GM12878 (cell line): ENCODE measurements around the gene DNAH11. TPM values are rescaled to one million over a fixed set of nuclear protein-coding genes. Genes with fewer than 3 reads are reported as not detected.

Source experiments
- ATAC-seq: fragments of 200-7000 bp; cut with Tn5 transposase; 3 replicates; pipeline ENCODE4 v1.9.1; 2020; ENCODE audit warnings: mild to moderate bottlenecking, moderate library complexity
- BruUV-seq: library from RNA; stranded (reverse); fragments of 400-500 nt; replicated peaks from 2 replicates; lab custom pipeline; 2021; lab: Mats Ljungman, UMichigan
- CTCF ChIA-PET: fragments of 300-600 bp; sonication (Branson Sonifier 250); formaldehyde crosslinking; extraction: SDS; loops from one replicate; lab custom pipeline; 2021; ENCODE audit warnings: inconsistent platforms; lab: Yijun Ruan, JAX
- POLR2A ChIA-PET: fragments of 350-600 bp; formaldehyde crosslinking; extraction: SDS; loops from one replicate; lab custom pipeline; 2021; ENCODE audit warnings: inconsistent platforms; lab: Charles Lee
- RAD21 ChIA-PET: fragments of 300-600 bp; sonication (Branson Sonifier 250); formaldehyde crosslinking; loops from one replicate; lab custom pipeline; 2023; ENCODE audit warnings: antibody characterized with exemption; ENCODE audit not compliant: unreplicated experiment; lab: Charles Lee
- SMC1A ChIA-PET: fragments of 300-600 bp; sonication (Branson Sonifier 250); formaldehyde crosslinking; loops from one replicate; lab custom pipeline; 2023; ENCODE audit not compliant: unreplicated experiment, uncharacterized antibody; lab: Charles Lee
- DNase-seq: peaks from one replicate; pipeline ENCODE4 v3.0.0-alpha.2; 2011; ENCODE audit warnings: low read depth, low spot score
- FAIRE-seq: peaks from 3 replicates; lab custom pipeline; 2011; peaks lifted over from hg19 to GRCh38; lab: Jason Lieb, UNC
- H2AFZ ChIP-seq: 2 replicates; pipeline ENCODE4 v1.6.0; 2011; ENCODE audit warnings: low read depth, low read length, control low read depth; ENCODE audit not compliant: control insufficient read depth
- H3K27ac ChIP-seq: 2 replicates; pipeline ENCODE4 v1.5.1; 2011; ENCODE audit warnings: control low read depth; ENCODE audit not compliant: control insufficient read depth, insufficient read depth
- H3K27me3 ChIP-seq, 2 experiments: replicated peaks in 1 of 2; 2 replicates each; pipeline versions ENCODE4 v1.6.0 to v1.6.1; 2011; ENCODE audit warnings: low read length in 1 of 2; ENCODE audit not compliant: control insufficient read depth in 2 of 2, insufficient read depth in 2 of 2
- H3K36me3 ChIP-seq, 2 experiments: 2 replicates each; pipeline ENCODE4 v1.5.1; 2011; ENCODE audit warnings: low read length in 1 of 2; ENCODE audit not compliant: control insufficient read depth in 2 of 2, insufficient read depth in 2 of 2
- H3K4me1 ChIP-seq: 2 replicates; pipeline ENCODE4 v1.6.1; 2011; ENCODE audit warnings: mild to moderate bottlenecking, low read length, moderate library complexity, mixed read lengths; ENCODE audit not compliant: control insufficient read depth, insufficient read depth
- H3K4me2 ChIP-seq: 2 replicates; pipeline ENCODE4 v1.6.0; 2011; ENCODE audit warnings: control low read depth; ENCODE audit not compliant: control insufficient read depth, insufficient read depth
- H3K4me3 ChIP-seq: fragments of 200-600 bp; sonication (generic); 2 replicates; pipeline ENCODE4 v1.5.1; 2016
- H3K79me2 ChIP-seq: 2 replicates; pipeline ENCODE4 v1.6.0; 2011; ENCODE audit warnings: low read length; ENCODE audit not compliant: control insufficient read depth, insufficient read depth
- H3K9ac ChIP-seq: 2 replicates; pipeline ENCODE4 v1.8.0; 2011; ENCODE audit warnings: low read length, control low read depth, mixed read lengths; ENCODE audit not compliant: control insufficient read depth, insufficient read depth
- H3K9me3 ChIP-seq: replicated peaks from 3 replicates; pipeline ENCODE4 v1.5.1; 2011; ENCODE audit warnings: mild to moderate bottlenecking, low read length; ENCODE audit not compliant: control insufficient read depth, insufficient read depth
- H4K20me1 ChIP-seq: 2 replicates; pipeline ENCODE4 v1.6.0; 2011; ENCODE audit not compliant: control insufficient read depth, insufficient read depth
- BCL11A ChIP-seq: IDR thresholded peaks from 2 replicates; pipeline ENCODE4 v1.6.1; 2011; ENCODE audit warnings: low read depth, low read length
- E2F8 ChIP-seq: fragments of 450-650 bp; IDR thresholded peaks from 2 replicates; pipeline ENCODE4 v1.6.1; 2018; ENCODE audit warnings: mild to moderate bottlenecking, low read depth, moderate library complexity; ENCODE audit not compliant: partially characterized antibody
- IKZF2 ChIP-seq, 2 experiments: fragments of 450-650 bp; IDR thresholded peaks; 2 replicates each; pipeline ENCODE4 v1.6.1; 2017; ENCODE audit warnings: mild to moderate bottlenecking in 2 of 2, moderate library complexity in 2 of 2
- IRF4 ChIP-seq: IDR thresholded peaks from 2 replicates; pipeline ENCODE4 v1.6.1; 2011; ENCODE audit warnings: low read depth, low read length
- NFYA ChIP-seq: IDR thresholded peaks from 2 replicates; pipeline ENCODE4 v1.6.1; 2011; ENCODE audit warnings: low read depth, mild to moderate bottlenecking, low read length, improper control_type of control experiment, borderline replicate concordance
- POLR2AphosphoS2 ChIP-seq: IDR thresholded peaks from 2 replicates; pipeline ENCODE4 v1.6.1; 2011; ENCODE audit warnings: low read depth, mild to moderate bottlenecking, low read length, improper control_type of control experiment, moderate library complexity
- SMAD1 ChIP-seq: fragments of 450-650 bp; IDR thresholded peaks from 2 replicates; pipeline ENCODE4 v1.6.1; 2018; ENCODE audit warnings: mild to moderate bottlenecking, low read depth; ENCODE audit not compliant: partially characterized antibody
- SUPT20H ChIP-seq: IDR thresholded peaks from 2 replicates; pipeline ENCODE4 v1.6.1; 2011; ENCODE audit warnings: low read depth, mild to moderate bottlenecking, low read length, moderate library complexity, borderline replicate concordance; ENCODE audit not compliant: control insufficient read depth
- TCF3 ChIP-seq: IDR thresholded peaks from 2 replicates; pipeline ENCODE4 v1.6.1; 2012; ENCODE audit warnings: low read depth, mild to moderate bottlenecking, low read length, borderline replicate concordance; ENCODE audit not compliant: insufficient read depth
- ZBED1 ChIP-seq: IDR thresholded peaks from 2 replicates; pipeline ENCODE4 v1.6.1; 2016; ENCODE audit warnings: borderline replicate concordance
- ZBTB4 ChIP-seq: fragments of 450-650 bp; formaldehyde crosslinking; IDR thresholded peaks from 2 replicates; pipeline ENCODE4 v1.4.0; 2022; ENCODE audit warnings: mild to moderate bottlenecking, moderate library complexity
- ZNF24 ChIP-seq: fragments of 450-650 bp; IDR thresholded peaks from 2 replicates; pipeline ENCODE4 v1.6.1; 2017; ENCODE audit warnings: antibody characterized with exemption, mild to moderate bottlenecking
- ZNF622 ChIP-seq: fragments of 450-650 bp; IDR thresholded peaks from 2 replicates; pipeline ENCODE4 v1.6.1; 2017; ENCODE audit warnings: mild to moderate bottlenecking, inconsistent platforms
- WGBS: methylation state at CpG from one replicate; pipeline ENCODE4 v1.1.6; 2016; ENCODE audit warnings: low lambda C conversion rate; ENCODE audit not compliant: insufficient replicate concordance, insufficient coverage; ENCODE audit errors: missing lambda C conversion rate; 5-methylcytosine and 5-hydroxymethylcytosine counted together
- in situ Hi-C: fragments of 300-500 bp; cut with MboI; formaldehyde crosslinking; loops from 9 replicates; pipeline ENCODE4 v1.14.3; 2018; ENCODE audit warnings: mixed read lengths
- intact Hi-C: fragments of 100-400 bp; cut with micrococcal nuclease; formaldehyde crosslinking; loops from one replicate; pipeline ENCODE4 v1.14.2; 2022; ENCODE audit not compliant: unreplicated experiment
- polyA plus RNA-seq, 11 experiments: library from polyadenylated mRNA; depleted of rRNA in 4 of 11; unstranded in 6 of 11; stranded (reverse) in 5 of 11; fragments of >200 nt; fragmentation: Nextera tagmentation in 4 of 11; fragmentation: Illumina TruSeq in 1 of 11; extraction: Ambion mirVana in 4 of 11; extraction: Trizol in 1 of 11; gene quantifications; 1 replicate in 1 of 11; 2 replicates in 10 of 11; pipeline versions ENCODE4 v1.2.1 to v1.2.3, GENCODE V29; 2011 to 2016; ENCODE audit warnings: inconsistent platforms in 2 of 11, missing spikeins in 2 of 11, low read depth in 1 of 11
- total RNA-seq, 4 experiments: library from RNA; depleted of rRNA in 3 of 4; stranded (reverse); fragments of >200 nt in 3 of 4; fragmentation: Illumina TruSeq in 1 of 4; extraction: Trizol in 1 of 4; gene quantifications; 2 replicates each; pipeline versions ENCODE4 v1.2.1 to v1.2.3, GENCODE V29; 2013 to 2021

Gene DNAH11
- total and polyA plus RNA-seq, 10 of the 15 experiments (the other 5 are each of a cell fraction or from before 2014, with no cell fraction given) = 0.03 to 0.56 (median 0.10) TPM

GRCh38 chr7:21844742-21845141, 301.9 kb downstream of the DNAH11 start:
- WGBS = 78% methylated on average over 1 of the region's 1 CpG

More at GRCh38 chr7:21844742-21845141, 301.9 kb downstream of the DNAH11 start:
- TF ChIP-seq ZNF622 (no peak), IRF4 (no peak), POLR2AphosphoS2 (no peak), ZNF24 (no peak), IKZF2 (IDR thresholded peaks at IDR 0.05) (no peak), BCL11A (no peak), NFYA (no peak), SUPT20H (no peak), E2F8 (no peak), ZBTB4 (CRISPR knock-in tag) (no peak), SMAD1 (no peak), TCF3 (no peak), ZBED1 (no peak)
- H3K27ac ChIP-seq = no peak overlapping the region
- ChIA-PET POLR2A (no interaction called here), RAD21 (no interaction called here), CTCF (no interaction called here), SMC1A (no interaction called here)
- no peak overlapping the region for H3K4me3 ChIP-seq
- BruUV-seq = no TSS peak
- no peaks in the 10 kb centered on the region for H3K9me3 ChIP-seq
- FAIRE-seq (no peak), ATAC-seq (no peak), DNase-seq (no peak)
- H3K36me3 ChIP-seq = no peaks in the 10 kb centered on the region
- H3K27me3 ChIP-seq = no peaks in the 10 kb centered on the region
- intact Hi-C loops = no loop called here
- H2AFZ ChIP-seq = no peak overlapping the region
- no peak overlapping the region for H3K9ac ChIP-seq
- H4K20me1 ChIP-seq = no peaks in the 10 kb centered on the region
- in situ Hi-C loops = no loop called here
- no peak overlapping the region for H3K4me2 ChIP-seq
- no peaks in the 10 kb centered on the region for H3K4me1 ChIP-seq
- H3K79me2 ChIP-seq = no peaks in the 10 kb centered on the region
